WTC11 (cell line): ENCODE data around the gene STAC2. TPM values are rescaled to one million over a fixed set of nuclear protein-coding genes. Genes with fewer than 3 reads are reported as not detected.

Experiments
- ATAC-seq: fragments of 200-7000 bp; cut with Tn5 transposase; 2 replicates; pipeline ENCODE4 v1.10.0; 2021; ENCODE audit warnings: mild to moderate bottlenecking, moderate library complexity
- CTCF ChIA-PET: fragments of 300-600 bp; sonication (Branson Sonifier 250); formaldehyde crosslinking; loops from one replicate; lab custom pipeline; 2021; ENCODE audit warnings: antibody characterized with exemption; lab: Charles Lee
- POLR2A ChIA-PET: fragments of 350-600 bp; sonication (Branson Sonifier 250); formaldehyde crosslinking; loops from one replicate; lab custom pipeline; 2021; ENCODE audit warnings: antibody characterized with exemption; lab: Charles Lee
- DNase-seq: peaks from one replicate; pipeline ENCODE4 v3.0.0; 2021; ENCODE audit warnings: low spot score
- H3K27ac Mint-ChIP-seq: 2 replicates; pipeline ENCODE4 v1.8.0; 2021; ENCODE audit warnings: mixed read lengths
- H3K27me3 Mint-ChIP-seq: 2 replicates; pipeline ENCODE4 v1.8.0; 2021; ENCODE audit warnings: low read depth, mild to moderate bottlenecking, moderate library complexity, mixed read lengths
- H3K36me3 Mint-ChIP-seq: 2 replicates; pipeline ENCODE4 v1.8.0; 2021; ENCODE audit warnings: mixed read lengths
- H3K4me1 Mint-ChIP-seq: 2 replicates; pipeline ENCODE4 v1.8.0; 2022; ENCODE audit warnings: mixed read lengths
- H3K4me3 Mint-ChIP-seq: 2 replicates; pipeline ENCODE4 v1.8.0; 2021; ENCODE audit warnings: mild to moderate bottlenecking, moderate library complexity, mixed read lengths
- H3K9me3 Mint-ChIP-seq: 2 replicates; pipeline ENCODE4 v1.8.0; 2021; ENCODE audit warnings: mixed read lengths
- AFF4 ChIP-seq: sonication (generic); formaldehyde crosslinking; IDR thresholded peaks from 2 replicates; pipeline ENCODE4 v1.8.1; 2023; ENCODE audit warnings: mild to moderate bottlenecking, missing genetic modification reagents, borderline replicate concordance
- ATF3 ChIP-seq: sonication (generic); formaldehyde crosslinking; conservative IDR thresholded peaks from 2 replicates; pipeline ENCODE4 v1.8.1; 2022; ENCODE audit warnings: mild to moderate bottlenecking, missing genetic modification reagents
- CREB1 ChIP-seq: sonication (generic); formaldehyde crosslinking; IDR thresholded peaks from 2 replicates; pipeline ENCODE4 v1.8.0; 2023; ENCODE audit warnings: mild to moderate bottlenecking, missing genetic modification reagents
- E2F1 ChIP-seq: sonication (generic); formaldehyde crosslinking; IDR thresholded peaks from 2 replicates; pipeline ENCODE4 v1.8.0; 2022; ENCODE audit warnings: mild to moderate bottlenecking, missing genetic modification reagents
- ELF4 ChIP-seq: sonication (generic); formaldehyde crosslinking; IDR thresholded peaks from 2 replicates; pipeline ENCODE4 v1.8.1; 2022; ENCODE audit warnings: low read depth, mild to moderate bottlenecking, moderate library complexity, missing genetic modification reagents
- FOXP4 ChIP-seq: sonication (generic); formaldehyde crosslinking; IDR thresholded peaks from 2 replicates; pipeline ENCODE4 v1.8.0; 2022; ENCODE audit warnings: mild to moderate bottlenecking, missing genetic modification reagents
- HMGXB4 ChIP-seq: sonication (generic); formaldehyde crosslinking; IDR thresholded peaks from 2 replicates; pipeline ENCODE4 v1.8.1; 2023; ENCODE audit warnings: mild to moderate bottlenecking, moderate library complexity, missing genetic modification reagents
- IRF1 ChIP-seq: sonication (generic); formaldehyde crosslinking; IDR thresholded peaks from 2 replicates; pipeline ENCODE4 v1.8.0; 2023; ENCODE audit warnings: missing genetic modification reagents
- JAZF1 ChIP-seq: fragments of 250-450 bp; sonication (Bioruptor Pico); IDR thresholded peaks from 2 replicates; pipeline ENCODE4 v1.9.0; 2021; ENCODE audit warnings: moderate library complexity, mild to moderate bottlenecking, inconsistent platforms
- KAT7 ChIP-seq: sonication (generic); formaldehyde crosslinking; IDR thresholded peaks from 2 replicates; pipeline ENCODE4 v1.8.1; 2023; ENCODE audit warnings: missing genetic modification reagents, mild to moderate bottlenecking, borderline replicate concordance
- SOX15 ChIP-seq: fragments of 250-450 bp; sonication (Bioruptor Pico); IDR thresholded peaks from 2 replicates; pipeline ENCODE4 v1.9.0; 2021; ENCODE audit warnings: mild to moderate bottlenecking
- TEAD4 ChIP-seq: sonication (generic); formaldehyde crosslinking; IDR thresholded peaks from 2 replicates; pipeline ENCODE4 v1.8.0; 2022; ENCODE audit warnings: mild to moderate bottlenecking, missing genetic modification reagents
- TP53 ChIP-seq: sonication (generic); formaldehyde crosslinking; IDR thresholded peaks from 2 replicates; pipeline ENCODE4 v1.8.1; 2023; ENCODE audit warnings: mild to moderate bottlenecking, missing genetic modification reagents
- ZNF232 ChIP-seq: sonication (generic); formaldehyde crosslinking; IDR thresholded peaks from 2 replicates; pipeline ENCODE4 v1.8.0; 2022; ENCODE audit warnings: mild to moderate bottlenecking, missing genetic modification reagents
- total RNA-seq: library from RNA; stranded (reverse); gene quantifications from 3 replicates; pipeline ENCODE4 v1.2.3, GENCODE V29; 2021
- TF ChIP-seq, protein P1 (sequence below): fragments of 250-450 bp; sonication (Bioruptor Pico); IDR thresholded peaks from 2 replicates; pipeline ENCODE4 v1.8.0; 2021; ENCODE audit warnings: mild to moderate bottlenecking
- TF ChIP-seq, protein P2 (sequence below): sonication (generic); formaldehyde crosslinking; IDR thresholded peaks from 2 replicates; pipeline ENCODE4 v1.8.0; 2022; ENCODE audit warnings: missing genetic modification reagents

Gene STAC2
- total RNA-seq, 1 experiment from 2014 or later = 4.2 TPM

GRCh38 chr17:39225308-39225958 lies at the start of gene STAC2 (continued):
- no peak for TF ChIP-seq FOXP4 (CRISPR knock-in tag)
- TF ChIP-seq, all 79 proteins: peak for 4

DNA sequence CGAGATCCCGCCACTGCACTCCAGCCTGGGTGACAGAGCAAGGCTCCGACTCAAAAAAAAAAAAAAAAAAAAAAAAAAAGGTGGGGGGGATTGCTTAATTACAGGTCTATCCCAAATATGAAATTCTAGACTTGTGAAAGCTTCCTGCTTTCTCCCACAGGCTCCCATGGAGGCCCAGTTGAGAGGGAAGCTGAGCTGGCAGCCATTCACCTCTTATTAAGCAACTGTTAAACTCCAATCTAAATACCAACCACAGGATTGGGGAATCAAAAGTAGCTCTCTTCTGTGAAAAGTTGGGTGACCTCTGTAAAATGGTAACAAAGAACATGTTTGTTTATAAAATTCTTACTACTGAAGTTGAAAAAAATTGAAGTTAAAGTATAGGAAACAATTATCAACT lies 45.8 kb upstream of the STAC2 start:
- DNase-seq (no peak), ATAC-seq (no peak)
- Mint-ChIP-seq H3K27ac (no peak overlapping the region), H3K4me3 (no peak overlapping the region), H3K4me1 (peaks cover 2% of the 10 kb centered on the region; the same call in 1 of the 2 replicates), H3K36me3 (no peaks in the 10 kb centered on the region), H3K27me3 (no peaks in the 10 kb centered on the region), H3K9me3 (no peaks in the 10 kb centered on the region)
- POLR2A ChIA-PET = no interaction called here
- TF ChIP-seq JAZF1 (CRISPR knock-in tag) (no peak), SOX15 (CRISPR knock-in tag) (no peak), IRF1 (CRISPR knock-in tag) (no peak), ZNF232 (no peak), KAT7 (CRISPR knock-in tag) (no peak), E2F1 (CRISPR knock-in tag) (no peak), ATF3 (CRISPR knock-in tag) (no peak), HMGXB4 (CRISPR knock-in tag) (no peak), TP53 (CRISPR knock-in tag) (no peak)
- TF ChIP-seq, protein P1, sequence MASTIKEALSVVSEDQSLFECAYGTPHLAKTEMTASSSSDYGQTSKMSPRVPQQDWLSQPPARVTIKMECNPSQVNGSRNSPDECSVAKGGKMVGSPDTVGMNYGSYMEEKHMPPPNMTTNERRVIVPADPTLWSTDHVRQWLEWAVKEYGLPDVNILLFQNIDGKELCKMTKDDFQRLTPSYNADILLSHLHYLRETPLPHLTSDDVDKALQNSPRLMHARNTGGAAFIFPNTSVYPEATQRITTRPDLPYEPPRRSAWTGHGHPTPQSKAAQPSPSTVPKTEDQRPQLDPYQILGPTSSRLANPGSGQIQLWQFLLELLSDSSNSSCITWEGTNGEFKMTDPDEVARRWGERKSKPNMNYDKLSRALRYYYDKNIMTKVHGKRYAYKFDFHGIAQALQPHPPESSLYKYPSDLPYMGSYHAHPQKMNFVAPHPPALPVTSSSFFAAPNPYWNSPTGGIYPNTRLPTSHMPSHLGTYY (CRISPR knock-in tag) = no peak
- CTCF ChIA-PET = interaction anchor here (1.0 to 1.8 kb wide), 11 partner anchors 8 to 277 kb away, joined by 3 to 9 read pairs (median 4); no protein-coding TSS in a partner anchor

DNA sequence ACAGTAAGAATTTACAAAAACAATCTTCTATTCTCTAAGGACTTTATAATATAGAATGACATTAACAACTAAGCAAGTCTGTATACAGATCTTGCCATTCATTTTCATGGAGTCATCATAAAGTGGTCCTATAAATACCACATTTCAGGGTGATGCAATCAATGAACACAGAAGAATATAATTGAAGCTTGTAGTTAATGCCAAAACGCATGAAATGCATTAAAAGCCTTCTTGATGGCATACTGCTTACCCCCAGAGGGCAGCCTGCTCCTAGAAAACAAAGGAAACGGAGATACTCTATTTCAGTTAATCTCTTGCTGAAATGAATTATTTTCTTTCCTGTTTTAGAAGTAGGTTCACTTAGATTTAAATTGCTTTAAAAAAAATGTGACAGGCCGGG lies 45.2 kb upstream of the STAC2 start:
- Mint-ChIP-seq H3K27me3 (no peaks in the 10 kb centered on the region), H3K4me1 (peaks cover 2% of the 10 kb centered on the region; the same call in 1 of the 2 replicates), H3K4me3 (no peak overlapping the region), H3K9me3 (no peaks in the 10 kb centered on the region), H3K27ac (no peak overlapping the region), H3K36me3 (no peaks in the 10 kb centered on the region)
- CTCF ChIA-PET = interaction anchor here (1.0 to 1.8 kb wide), 11 partner anchors 8 to 277 kb away, joined by 3 to 9 read pairs (median 4); no protein-coding TSS in a partner anchor
- no peak for ATAC-seq
- DNase-seq = no peak
- POLR2A ChIA-PET = interaction anchor here (0.5 to 0.8 kb wide), 2 partner anchors 22 to 172 kb away, joined by 3 to 8 read pairs; no protein-coding TSS in a partner anchor
- TF ChIP-seq, protein P2, sequence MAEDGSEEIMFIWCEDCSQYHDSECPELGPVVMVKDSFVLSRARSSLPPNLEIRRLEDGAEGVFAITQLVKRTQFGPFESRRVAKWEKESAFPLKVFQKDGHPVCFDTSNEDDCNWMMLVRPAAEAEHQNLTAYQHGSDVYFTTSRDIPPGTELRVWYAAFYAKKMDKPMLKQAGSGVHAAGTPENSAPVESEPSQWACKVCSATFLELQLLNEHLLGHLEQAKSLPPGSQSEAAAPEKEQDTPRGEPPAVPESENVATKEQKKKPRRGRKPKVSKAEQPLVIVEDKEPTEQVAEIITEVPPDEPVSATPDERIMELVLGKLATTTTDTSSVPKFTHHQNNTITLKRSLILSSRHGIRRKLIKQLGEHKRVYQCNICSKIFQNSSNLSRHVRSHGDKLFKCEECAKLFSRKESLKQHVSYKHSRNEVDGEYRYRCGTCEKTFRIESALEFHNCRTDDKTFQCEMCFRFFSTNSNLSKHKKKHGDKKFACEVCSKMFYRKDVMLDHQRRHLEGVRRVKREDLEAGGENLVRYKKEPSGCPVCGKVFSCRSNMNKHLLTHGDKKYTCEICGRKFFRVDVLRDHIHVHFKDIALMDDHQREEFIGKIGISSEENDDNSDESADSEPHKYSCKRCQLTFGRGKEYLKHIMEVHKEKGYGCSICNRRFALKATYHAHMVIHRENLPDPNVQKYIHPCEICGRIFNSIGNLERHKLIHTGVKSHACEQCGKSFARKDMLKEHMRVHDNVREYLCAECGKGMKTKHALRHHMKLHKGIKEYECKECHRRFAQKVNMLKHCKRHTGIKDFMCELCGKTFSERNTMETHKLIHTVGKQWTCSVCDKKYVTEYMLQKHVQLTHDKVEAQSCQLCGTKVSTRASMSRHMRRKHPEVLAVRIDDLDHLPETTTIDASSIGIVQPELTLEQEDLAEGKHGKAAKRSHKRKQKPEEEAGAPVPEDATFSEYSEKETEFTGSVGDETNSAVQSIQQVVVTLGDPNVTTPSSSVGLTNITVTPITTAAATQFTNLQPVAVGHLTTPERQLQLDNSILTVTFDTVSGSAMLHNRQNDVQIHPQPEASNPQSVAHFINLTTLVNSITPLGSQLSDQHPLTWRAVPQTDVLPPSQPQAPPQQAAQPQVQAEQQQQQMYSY (CRISPR knock-in tag) = no peak
- TF ChIP-seq ELF4 (no peak), CREB1 (CRISPR knock-in tag) (no peak), SOX15 (CRISPR knock-in tag) (no peak), TEAD4 (CRISPR knock-in tag) (no peak), AFF4 (CRISPR knock-in tag) (no peak)
